ENCODE results near the gene ARHGAP28. TPM values are rescaled to one million over a fixed set of nuclear protein-coding genes. Genes with fewer than 3 reads are reported as not detected.

Gene ARHGAP28
- total and polyA plus RNA-seq, 2 of the 13 experiments (the other 11 are each of a cell fraction or from before 2014, with no cell fraction given): not detected

DNA sequence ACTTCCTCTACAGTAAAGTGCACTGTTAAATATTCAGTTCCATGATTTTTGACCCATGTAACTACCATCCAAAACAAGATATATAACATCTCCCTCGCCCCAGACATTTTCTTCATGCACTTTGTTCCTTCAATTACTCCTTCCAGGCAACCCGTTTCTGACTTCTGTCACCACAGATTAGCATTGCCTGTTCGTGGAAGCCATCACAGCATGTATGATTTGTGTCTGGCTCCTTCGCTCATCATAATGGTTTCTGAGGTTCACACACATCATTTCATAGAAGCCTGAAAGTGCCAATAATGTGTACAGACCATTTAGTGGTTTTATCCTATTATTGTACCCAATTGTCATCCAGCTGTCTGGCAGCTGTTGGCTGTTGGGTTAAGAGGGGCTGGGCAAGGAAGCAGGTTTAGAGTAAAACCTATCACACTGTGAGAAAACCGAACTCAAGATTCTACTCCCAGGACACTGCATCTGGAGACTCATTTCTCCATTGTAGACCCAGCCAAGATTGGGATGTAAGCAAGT lies 16.1 kb downstream of the ARHGAP28 start:
- Histone ChIP-seq H3K36me3 (replicated peaks in 1 of 2; ENCODE audit: control insufficient read depth in 1 of 2, insufficient read depth in 2 of 2, low read length in 2 of 2) (no peaks in the 10 kb centered on the region), H4K20me1 (ENCODE audit: insufficient read depth, low read length) (no peaks in the 10 kb centered on the region), H3K4me2 (ENCODE audit: low read depth, low read length) (no peak overlapping the region), H3K79me2 (ENCODE audit: insufficient read depth, low read length) (no peaks in the 10 kb centered on the region), H3K9ac (ENCODE audit: insufficient read depth, low read depth, low read length) (no peak overlapping the region), H3K27ac (ENCODE audit: extremely low read length, insufficient read depth, low read length) (no peak overlapping the region), H3K9me3 (ENCODE audit: low read length) (no peaks in the 10 kb centered on the region), H2AFZ (ENCODE audit: low read length) (no peak overlapping the region), H3K27me3 (ENCODE audit: control insufficient read depth in 1 of 2, insufficient read depth in 2 of 2, low read length in 2 of 2) (peaks cover 0 to 7% of the 10 kb centered on the region in 2 experiments; a peak in 2 of 5 replicates), H3K4me1 (ENCODE audit: insufficient read depth, low read length) (no peaks in the 10 kb centered on the region), H3K4me3 (replicated peaks in 1 of 3; ENCODE audit: insufficient read depth in 1 of 3, low read depth in 2 of 3, low read length in 3 of 3) (no peak overlapping the region)
- TF ChIP-seq, protein P1, sequence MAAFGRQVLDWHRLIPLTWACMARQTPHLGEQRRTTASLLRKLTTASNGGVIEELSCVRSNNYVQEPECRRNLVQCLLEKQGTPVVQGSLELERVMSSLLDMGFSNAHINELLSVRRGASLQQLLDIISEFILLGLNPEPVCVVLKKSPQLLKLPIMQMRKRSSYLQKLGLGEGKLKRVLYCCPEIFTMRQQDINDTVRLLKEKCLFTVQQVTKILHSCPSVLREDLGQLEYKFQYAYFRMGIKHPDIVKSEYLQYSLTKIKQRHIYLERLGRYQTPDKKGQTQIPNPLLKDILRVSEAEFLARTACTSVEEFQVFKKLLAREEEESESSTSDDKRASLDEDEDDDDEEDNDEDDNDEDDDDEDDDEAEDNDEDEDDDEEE (CRISPR knock-in tag; IDR thresholded peaks at IDR 0.05): no peak
- TF ChIP-seq, protein P2, sequence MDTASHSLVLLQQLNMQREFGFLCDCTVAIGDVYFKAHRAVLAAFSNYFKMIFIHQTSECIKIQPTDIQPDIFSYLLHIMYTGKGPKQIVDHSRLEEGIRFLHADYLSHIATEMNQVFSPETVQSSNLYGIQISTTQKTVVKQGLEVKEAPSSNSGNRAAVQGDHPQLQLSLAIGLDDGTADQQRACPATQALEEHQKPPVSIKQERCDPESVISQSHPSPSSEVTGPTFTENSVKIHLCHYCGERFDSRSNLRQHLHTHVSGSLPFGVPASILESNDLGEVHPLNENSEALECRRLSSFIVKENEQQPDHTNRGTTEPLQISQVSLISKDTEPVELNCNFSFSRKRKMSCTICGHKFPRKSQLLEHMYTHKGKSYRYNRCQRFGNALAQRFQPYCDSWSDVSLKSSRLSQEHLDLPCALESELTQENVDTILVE (CRISPR knock-in tag; IDR thresholded peaks at IDR 0.05): no peak
- TF ChIP-seq ZNF83 (CRISPR knock-in tag; IDR thresholded peaks at IDR 0.05; ENCODE audit: borderline replicate concordance) (no peak), CENPX (CRISPR knock-in tag; IDR thresholded peaks at IDR 0.05) (no peak), KMT2A (CRISPR knock-in tag; IDR thresholded peaks at IDR 0.05) (no peak), YY1 (IDR thresholded peaks at IDR 0.05; ENCODE audit: insufficient read depth, insufficient replicate concordance, low read depth, low read length) (no peak), SOX13 (IDR thresholded peaks at IDR 0.05) (no peak), SOX13 (CRISPR knock-in tag; conservative IDR thresholded peaks at IDR 0.05 in 1 of 2, IDR thresholded peaks at IDR 0.05 in 1 of 2) (no peak)
- TF ChIP-seq, protein P3, sequence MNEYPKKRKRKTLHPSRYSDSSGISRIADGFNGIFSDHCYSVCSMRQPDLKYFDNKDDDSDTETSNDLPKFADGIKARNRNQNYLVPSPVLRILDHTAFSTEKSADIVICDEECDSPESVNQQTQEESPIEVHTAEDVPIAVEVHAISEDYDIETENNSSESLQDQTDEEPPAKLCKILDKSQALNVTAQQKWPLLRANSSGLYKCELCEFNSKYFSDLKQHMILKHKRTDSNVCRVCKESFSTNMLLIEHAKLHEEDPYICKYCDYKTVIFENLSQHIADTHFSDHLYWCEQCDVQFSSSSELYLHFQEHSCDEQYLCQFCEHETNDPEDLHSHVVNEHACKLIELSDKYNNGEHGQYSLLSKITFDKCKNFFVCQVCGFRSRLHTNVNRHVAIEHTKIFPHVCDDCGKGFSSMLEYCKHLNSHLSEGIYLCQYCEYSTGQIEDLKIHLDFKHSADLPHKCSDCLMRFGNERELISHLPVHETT (CRISPR knock-in tag; conservative IDR thresholded peaks at IDR 0.05): no peak
- TF ChIP-seq, protein P4, sequence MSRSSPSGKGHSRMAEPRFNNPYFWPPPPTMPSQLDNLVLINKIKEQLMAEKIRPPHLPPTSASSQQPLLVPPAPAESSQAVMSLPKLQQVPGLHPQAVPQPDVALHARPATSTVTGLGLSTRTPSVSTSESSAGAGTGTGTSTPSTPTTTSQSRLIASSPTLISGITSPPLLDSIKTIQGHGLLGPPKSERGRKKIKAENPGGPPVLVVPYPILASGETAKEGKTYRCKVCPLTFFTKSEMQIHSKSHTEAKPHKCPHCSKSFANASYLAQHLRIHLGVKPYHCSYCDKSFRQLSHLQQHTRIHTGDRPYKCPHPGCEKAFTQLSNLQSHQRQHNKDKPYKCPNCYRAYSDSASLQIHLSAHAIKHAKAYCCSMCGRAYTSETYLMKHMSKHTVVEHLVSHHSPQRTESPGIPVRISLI (CRISPR knock-in tag; IDR thresholded peaks at IDR 0.05; ENCODE audit: borderline replicate concordance): no peak
- TF ChIP-seq, protein P5, sequence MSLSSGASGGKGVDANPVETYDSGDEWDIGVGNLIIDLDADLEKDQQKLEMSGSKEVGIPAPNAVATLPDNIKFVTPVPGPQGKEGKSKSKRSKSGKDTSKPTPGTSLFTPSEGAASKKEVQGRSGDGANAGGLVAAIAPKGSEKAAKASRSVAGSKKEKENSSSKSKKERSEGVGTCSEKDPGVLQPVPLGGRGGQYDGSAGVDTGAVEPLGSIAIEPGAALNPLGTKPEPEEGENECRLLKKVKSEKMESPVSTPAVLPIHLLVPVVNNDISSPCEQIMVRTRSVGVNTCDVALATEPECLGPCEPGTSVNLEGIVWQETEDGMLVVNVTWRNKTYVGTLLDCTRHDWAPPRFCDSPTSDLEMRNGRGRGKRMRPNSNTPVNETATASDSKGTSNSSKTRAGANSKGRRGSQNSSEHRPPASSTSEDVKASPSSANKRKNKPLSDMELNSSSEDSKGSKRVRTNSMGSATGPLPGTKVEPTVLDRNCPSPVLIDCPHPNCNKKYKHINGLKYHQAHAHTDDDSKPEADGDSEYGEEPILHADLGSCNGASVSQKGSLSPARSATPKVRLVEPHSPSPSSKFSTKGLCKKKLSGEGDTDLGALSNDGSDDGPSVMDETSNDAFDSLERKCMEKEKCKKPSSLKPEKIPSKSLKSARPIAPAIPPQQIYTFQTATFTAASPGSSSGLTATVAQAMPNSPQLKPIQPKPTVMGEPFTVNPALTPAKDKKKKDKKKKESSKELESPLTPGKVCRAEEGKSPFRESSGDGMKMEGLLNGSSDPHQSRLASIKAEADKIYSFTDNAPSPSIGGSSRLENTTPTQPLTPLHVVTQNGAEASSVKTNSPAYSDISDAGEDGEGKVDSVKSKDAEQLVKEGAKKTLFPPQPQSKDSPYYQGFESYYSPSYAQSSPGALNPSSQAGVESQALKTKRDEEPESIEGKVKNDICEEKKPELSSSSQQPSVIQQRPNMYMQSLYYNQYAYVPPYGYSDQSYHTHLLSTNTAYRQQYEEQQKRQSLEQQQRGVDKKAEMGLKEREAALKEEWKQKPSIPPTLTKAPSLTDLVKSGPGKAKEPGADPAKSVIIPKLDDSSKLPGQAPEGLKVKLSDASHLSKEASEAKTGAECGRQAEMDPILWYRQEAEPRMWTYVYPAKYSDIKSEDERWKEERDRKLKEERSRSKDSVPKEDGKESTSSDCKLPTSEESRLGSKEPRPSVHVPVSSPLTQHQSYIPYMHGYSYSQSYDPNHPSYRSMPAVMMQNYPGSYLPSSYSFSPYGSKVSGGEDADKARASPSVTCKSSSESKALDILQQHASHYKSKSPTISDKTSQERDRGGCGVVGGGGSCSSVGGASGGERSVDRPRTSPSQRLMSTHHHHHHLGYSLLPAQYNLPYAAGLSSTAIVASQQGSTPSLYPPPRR (CRISPR knock-in tag; IDR thresholded peaks at IDR 0.05; ENCODE audit: borderline replicate concordance): no peak
- ATAC-seq (no peak), DNase-seq (ENCODE audit: low spot score) (no peak), FAIRE-seq (no peak)
- ChIA-PET CTCF (ENCODE audit: low intra/inter-chr PET ratio, low total read pairs) (no interaction called here), POLR2A (no interaction called here)
- intact Hi-C loops (cut with micrococcal nuclease; ENCODE audit: unreplicated experiment): no loop called here
- 0% methylated on average over 5 of the region's 5 CpGs for WGBS (ENCODE audit: low lambda C conversion rate)
- no TSS peak for BruUV-seq (replicated peaks)
- in situ Hi-C loops (cut with HindIII; ENCODE audit: extremely low pct_ligation_motif_present, low pct_unique_long_range_greater_than_20kb): no loop called here

Data from HepG2 (cell line).